Esophagus squamous epithelium (tissue), 5 donors: ENCODE measurements around the gene MPO. TPM values are rescaled to one million over a fixed set of nuclear protein-coding genes. Genes with fewer than 3 reads are reported as not detected.

Experiments
- DNase-seq: peaks from one replicate; lab custom pipeline; 2025; lab: John Stamatoyannopoulos, UW
- H3K27ac ChIP-seq, 4 donors: fragments of 200-600 bp; sonication (generic); one replicate each; pipeline ENCODE4 v1.5.1; 2016 to 2019; ENCODE audit warnings: mild to moderate bottlenecking in 1 of 4
- H3K27me3 ChIP-seq, 4 donors: fragments of 200-600 bp; sonication (generic); 1 replicate in 3 of 4; 2 replicates in 1 of 4; pipeline versions ENCODE4 v1.5.1 to v1.6.0; 2017 to 2021; ENCODE audit warnings: antibody characterized with exemption in 1 of 4
- H3K36me3 ChIP-seq, 3 donors: fragments of 200-600 bp; sonication (generic); one replicate each; pipeline ENCODE4 v1.5.1; 2016 to 2019
- H3K4me1 ChIP-seq, 3 donors: fragments of 200-600 bp; sonication (generic); one replicate each; pipeline ENCODE4 v1.5.1; 2017 to 2019
- H3K4me3 ChIP-seq, 4 donors: fragments of 200-600 bp; sonication (generic); 1 replicate in 3 of 4; 2 replicates in 1 of 4; pipeline ENCODE4 v1.5.1; 2016 to 2019; ENCODE audit warnings: mild to moderate bottlenecking in 2 of 4, moderate library complexity in 1 of 4
- H3K9me3 ChIP-seq, 3 donors: fragments of 200-600 bp; sonication (generic); one replicate each; pipeline ENCODE4 v1.5.1; 2016 to 2019
- CTCF ChIP-seq, 6 experiments: fragments of 450-650 bp in 4 of 6; fragments of 200-600 bp in 2 of 6; sonication (generic) in 2 of 6; IDR thresholded peaks; one replicate each; pipeline ENCODE4 v1.5.1; 2016 to 2019; ENCODE audit warnings: antibody characterized with exemption in 6 of 6, mild to moderate bottlenecking in 4 of 6, moderate library complexity in 4 of 6
- POLR2A ChIP-seq, 4 donors: fragments of 450-650 bp; IDR thresholded peaks; one replicate each; pipeline ENCODE4 v1.6.1; 2017; ENCODE audit warnings: antibody characterized with exemption in 4 of 4, mild to moderate bottlenecking in 4 of 4, moderate library complexity in 3 of 4
- WGBS, 2 donors: methylation state at CpG; one replicate each; pipeline ENCODE4 v1.1.5; 2018; 5-methylcytosine and 5-hydroxymethylcytosine counted together
- intact Hi-C: fragments of 100-400 bp; cut with DNase I; formaldehyde crosslinking; loops from one replicate; pipeline ENCODE4 v1.15.0; 2022
- total RNA-seq, 4 donors: library from RNA; depleted of rRNA; stranded (reverse); fragments of >200 nt; gene quantifications; one replicate each; pipeline ENCODE4 v1.1.0, GENCODE V29; 2016
- donor health status: DM: yes; HTN: yes; CAD: no.

The MPO gene
- total RNA-seq, 4 donors from 2014 or later, result not detected

- Histone ChIP-seq H3K4me3 (no peak overlapping the region), H3K36me3 (no peaks in the 10 kb centered on the region), H3K4me1 (peaks cover 0 to 2% (median 0%) of the 10 kb centered on the region in 3 donors), H3K27me3 (peaks cover 0 to 31% (median 0%) of the 10 kb centered on the region in 4 donors), H3K27ac (no peak overlapping the region), H3K9me3 (no peaks in the 10 kb centered on the region)
- WGBS, 2 donors, result 40 to 66% methylated on average over 8 to 15 of the region's 15 CpGs
- TF ChIP-seq CTCF (IDR thresholded peaks at IDR 0.05) (no peak), POLR2A (IDR thresholded peaks at IDR 0.05) (no peak)
- intact Hi-C loops, result no loop called here
- no peak for DNase-seq
These were observed 7.2 kb downstream of the MPO start for GRCh38 chr17:58273453-58274104.

- peaks cover 0 to 30% (median 0%) of the 10 kb centered on the region in 4 donors for H3K27me3 ChIP-seq
- no peak for DNase-seq
- H3K4me3 ChIP-seq, result no peak overlapping the region
- no peaks in the 10 kb centered on the region for H3K4me1 ChIP-seq
- intact Hi-C loops, result no loop called here
- TF ChIP-seq POLR2A (IDR thresholded peaks at IDR 0.05) (no peak), CTCF (IDR thresholded peaks at IDR 0.05) (no peak)
- H3K36me3 ChIP-seq, result no peaks in the 10 kb centered on the region
- H3K27ac ChIP-seq, result no peak overlapping the region
- no peaks in the 10 kb centered on the region for H3K9me3 ChIP-seq
- WGBS, 2 donors, result 64 to 74% methylated on average over 4 to 9 of the region's 12 CpGs
These were observed 8.1 kb downstream of the MPO start for GRCh38 chr17:58272367-58273280.

- intact Hi-C loops, result no loop called here
- no peak for DNase-seq
- Histone ChIP-seq H3K9me3 (no peaks in the 10 kb centered on the region), H3K36me3 (no peaks in the 10 kb centered on the region), H3K27ac (no peak overlapping the region), H3K4me3 (no peak overlapping the region), H3K27me3 (peaks cover 0 to 29% (median 0%) of the 10 kb centered on the region in 4 donors), H3K4me1 (no peaks in the 10 kb centered on the region)
- TF ChIP-seq POLR2A (IDR thresholded peaks at IDR 0.05) (no peak), CTCF (IDR thresholded peaks at IDR 0.05) (no peak)
- WGBS, 2 donors, result 92 to 95% methylated on average over 14 to 15 of the region's 21 CpGs
These were observed 9.4 kb downstream of the MPO start for GRCh38 chr17:58271216-58271931.

- no peaks in the 10 kb centered on the region for H3K4me1 ChIP-seq
- no peak for DNase-seq
- no peaks in the 10 kb centered on the region for H3K36me3 ChIP-seq
- intact Hi-C loops, result no loop called here
- no peaks in the 10 kb centered on the region for H3K9me3 ChIP-seq
- no peak overlapping the region for H3K27ac ChIP-seq
- H3K27me3 ChIP-seq, result peaks cover 0 to 29% (median 0%) of the 10 kb centered on the region in 4 donors
- 80 to 88% methylated on average over 3 to 5 of the region's 15 CpGs for WGBS, 2 donors
- no peak overlapping the region for H3K4me3 ChIP-seq
- TF ChIP-seq CTCF (IDR thresholded peaks at IDR 0.05) (peak in 1 of 6 experiments; percentile 19), POLR2A (IDR thresholded peaks at IDR 0.05) (no peak)
These were observed 10.1 kb downstream of the MPO start for GRCh38 chr17:58270476-58271215.
